Kidney tubule cell (primary cell): ENCODE results near the gene SEL1L.
A peak's percentile ranks its signal among the peaks of the same experiment; 100 is the strongest.
"Not testable (repeated sequence)": the region's sequence is repeated elsewhere in the genome, so short reads cannot be mapped to it uniquely, and the experiment has no call there.

Experiments used
- DNase-seq: peaks from one replicate; pipeline ENCODE4 v3.0.0-alpha.2; 2018; ENCODE audit warnings: low spot score

Gene SEL1L

DNA sequence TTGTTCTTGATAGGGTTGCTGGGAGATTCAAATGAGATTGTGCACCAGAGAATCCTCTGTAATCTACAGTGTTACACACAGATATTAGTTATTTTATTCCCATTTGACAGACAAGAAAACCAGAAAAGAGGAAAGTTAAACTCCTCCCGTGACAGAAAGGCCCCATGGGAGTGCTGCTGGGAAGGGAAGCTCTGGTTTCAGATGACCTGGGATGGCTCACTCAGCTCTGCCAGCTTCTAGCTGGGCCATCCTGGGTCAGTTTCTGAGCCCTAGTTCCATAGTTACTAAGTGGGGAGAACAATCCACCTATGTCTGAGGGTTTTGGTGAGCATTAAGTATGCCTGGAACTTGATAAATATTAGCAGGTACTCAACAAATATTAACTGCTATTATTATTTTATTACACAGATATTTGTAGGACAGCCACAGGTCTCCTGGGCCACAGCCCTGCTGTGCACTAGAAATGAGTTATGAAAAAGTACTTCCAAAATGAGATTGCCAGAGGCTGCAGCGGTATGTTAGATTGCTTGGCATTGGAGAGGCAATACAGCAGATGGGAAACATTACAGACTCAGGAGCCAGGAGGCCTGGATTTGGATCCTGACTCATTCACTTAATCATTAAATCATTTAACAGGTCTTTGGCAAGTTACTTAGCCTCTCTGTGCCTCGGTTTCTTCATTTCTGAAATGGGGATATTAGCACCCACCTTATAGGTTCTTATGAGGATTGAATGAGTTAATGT lies 86.5 kb downstream of the SEL1L start:
- DNase-seq, result peak; percentile 25

- no peak for DNase-seq
These were observed 87.2 kb downstream of the SEL1L start for GRCh38 chr14:81446279-81447007.

- no peak for DNase-seq
These were observed 92.0 kb downstream of the SEL1L start for GRCh38 chr14:81441626-81442134.

DNA sequence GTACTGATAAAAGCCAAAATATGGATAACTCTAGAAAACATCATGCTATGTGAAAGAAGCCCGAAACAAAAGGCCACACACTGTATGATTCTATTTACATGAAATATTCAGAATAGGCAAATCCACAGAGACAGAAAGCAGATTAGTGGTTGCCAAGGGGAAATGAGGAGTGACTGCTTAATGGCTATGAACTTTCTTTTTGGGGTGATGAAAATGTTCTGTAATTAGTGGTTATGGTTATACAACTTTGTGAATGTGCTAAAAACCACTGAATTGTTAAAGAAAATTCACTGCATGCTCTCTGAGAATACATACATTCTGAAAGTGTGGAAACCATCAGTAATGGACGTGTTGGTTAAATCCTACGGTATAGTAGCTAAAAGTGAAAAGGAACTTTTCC lies 93.6 kb downstream of the SEL1L start:
- no peak for DNase-seq

GRCh38 chr14:81437244-81437643 lies 96.4 kb downstream of the SEL1L start:
- no peak for DNase-seq

DNA sequence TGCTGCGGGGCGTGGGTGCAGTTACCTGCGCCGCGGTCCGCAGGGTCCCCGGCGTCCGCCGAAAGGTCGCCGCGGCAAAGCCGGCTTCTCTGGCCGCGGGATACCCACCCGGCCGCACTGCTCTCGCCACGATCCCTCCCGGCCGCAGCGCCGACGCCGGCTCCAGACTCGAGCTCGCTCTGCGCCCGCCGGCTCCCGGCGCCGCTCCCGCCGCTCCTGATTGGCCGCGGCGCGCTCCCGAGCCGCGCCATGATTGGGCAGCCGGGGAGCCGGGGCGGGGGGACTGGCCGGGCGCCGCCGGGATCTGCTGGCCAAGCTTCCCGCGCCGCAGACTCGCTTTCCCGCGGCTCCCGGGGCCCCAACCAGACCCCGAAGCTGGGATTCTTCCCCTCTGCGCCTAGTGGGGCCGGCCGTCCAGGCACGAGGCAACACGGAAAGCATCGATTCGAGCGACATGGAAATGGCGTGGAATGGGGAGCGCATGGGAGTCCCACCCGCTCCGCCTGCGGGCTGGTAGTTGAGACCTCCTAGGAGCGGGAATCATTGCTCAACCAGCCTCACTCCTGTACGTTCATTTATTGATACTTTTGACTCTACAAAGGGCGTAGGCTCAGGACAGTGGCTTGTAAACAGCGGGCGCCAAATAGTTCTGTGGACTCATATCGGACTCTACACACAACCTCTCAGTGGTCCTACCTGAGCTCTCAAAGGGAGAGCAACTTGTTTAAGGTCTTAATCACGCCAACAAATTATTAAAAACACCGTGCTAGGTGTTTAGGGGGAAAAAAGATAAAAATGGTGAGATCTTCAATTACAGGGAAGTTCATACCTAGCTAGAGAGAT lies 97.1 kb downstream of the SEL1L start:
- DNase-seq, result peak; percentile 79

GRCh38 chr14:81435391-81436295 lies 98.0 kb downstream of the SEL1L start:
- peak; percentile 68 for DNase-seq

DNA sequence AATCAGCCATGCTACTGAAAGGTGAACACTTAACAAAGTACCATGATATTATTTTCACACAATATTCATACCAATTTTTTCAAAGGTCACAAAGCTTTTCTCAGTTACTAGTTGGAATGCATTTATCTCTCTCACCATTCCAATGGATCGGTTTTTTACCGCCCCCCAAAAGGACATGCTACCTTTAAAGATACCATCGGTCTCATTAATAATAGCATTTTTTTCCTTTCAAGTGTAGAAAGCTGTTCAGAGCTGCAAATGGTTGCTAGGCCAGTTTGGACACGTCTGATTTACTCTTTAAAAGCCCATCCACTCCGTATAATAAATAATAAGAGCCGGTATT lies 98.6 kb downstream of the SEL1L start:
- no peak for DNase-seq

DNA sequence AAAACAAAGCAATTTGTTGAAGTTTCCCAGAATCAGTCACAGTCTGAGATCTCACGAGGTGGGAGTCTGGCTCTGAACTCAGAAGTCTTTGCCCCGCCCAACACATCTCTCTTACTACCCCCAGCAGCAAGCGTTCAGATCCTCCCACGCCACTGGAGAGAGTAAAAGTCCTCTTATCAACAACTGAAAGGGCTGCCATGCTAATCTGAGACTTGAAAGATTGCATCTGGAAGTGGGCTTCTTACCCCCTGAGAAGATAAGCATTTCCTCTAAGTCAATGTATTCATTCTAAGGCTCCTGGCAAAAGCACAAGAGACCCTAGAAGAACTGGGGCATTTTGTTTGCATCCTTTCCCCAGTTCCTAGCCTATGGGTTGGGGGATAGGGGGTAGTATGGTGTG lies 99.4 kb downstream of the SEL1L start:
- no peak for DNase-seq

GRCh38 chr14:81433378-81433777 lies 100.3 kb downstream of the SEL1L start:
- no peak for DNase-seq

DNA sequence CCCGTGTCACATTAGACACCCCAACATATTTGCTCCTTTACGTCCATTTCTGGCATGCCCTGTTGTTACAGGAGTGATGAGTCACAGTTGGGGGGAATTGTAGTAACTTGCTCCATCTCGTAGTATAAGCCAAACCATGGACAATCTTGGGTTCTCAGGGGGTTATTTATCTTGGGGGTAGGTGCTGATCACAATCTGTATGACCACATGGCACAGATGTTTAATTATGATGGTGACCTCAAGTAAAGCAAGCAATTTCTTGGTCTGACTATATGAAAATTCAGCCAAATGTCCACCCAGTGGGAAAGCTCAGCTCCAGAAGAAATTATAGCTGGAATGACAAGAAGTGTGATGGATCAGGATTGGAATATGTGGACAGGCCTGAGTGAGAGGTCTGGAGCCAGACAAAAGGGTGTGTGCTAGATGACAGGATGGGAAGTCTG lies 101.4 kb downstream of the SEL1L start:
- DNase-seq, result no peak

- no peak for DNase-seq
These were observed 103.4 kb downstream of the SEL1L start for GRCh38 chr14:81430235-81430634.

DNA sequence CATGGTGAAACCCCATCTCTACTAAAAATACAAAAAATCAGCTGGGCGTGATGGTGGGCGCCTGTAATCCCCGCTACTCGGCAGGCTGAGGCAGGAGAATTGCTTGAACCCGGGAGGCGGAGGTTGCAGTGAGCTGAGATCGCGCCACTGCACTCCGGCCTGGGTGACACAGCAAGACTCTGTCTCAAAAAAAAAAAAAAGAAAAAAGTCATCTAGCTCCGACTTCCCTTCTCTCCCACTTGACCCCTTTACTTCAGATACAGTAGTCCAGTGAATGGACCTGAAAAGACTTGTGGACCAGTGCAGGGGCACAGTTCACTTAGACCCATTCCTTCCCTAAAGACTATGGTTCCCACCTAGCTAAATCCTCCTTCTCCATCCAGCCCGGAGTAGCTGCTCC lies 103.9 kb downstream of the SEL1L start:
- DNase-seq, result not testable (repeated sequence)

- no peak for DNase-seq
These were observed 104.6 kb downstream of the SEL1L start for GRCh38 chr14:81429028-81429427.

- DNase-seq, result peak; percentile 11
These were observed 106.2 kb downstream of the SEL1L start for GRCh38 chr14:81427348-81428058.

DNA sequence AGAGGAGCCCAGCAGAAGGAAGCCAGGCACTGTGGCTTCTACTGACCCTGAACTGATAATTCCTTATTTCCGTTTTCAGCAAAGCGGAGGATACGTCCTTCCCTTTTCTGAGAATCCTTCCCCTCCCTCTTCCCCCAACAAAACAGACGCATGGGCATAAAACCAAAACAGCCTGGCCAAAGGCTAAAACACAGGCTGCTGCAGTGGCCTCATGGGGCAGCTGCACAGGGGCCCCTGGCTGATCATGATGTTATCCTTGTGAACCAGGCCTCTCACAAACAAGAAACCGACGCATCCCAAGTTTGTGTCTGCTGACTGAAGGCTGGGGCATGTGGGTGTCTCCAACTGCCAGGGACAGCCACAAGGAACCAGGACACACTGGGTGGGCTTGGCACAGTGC lies 110.1 kb downstream of the SEL1L start:
- no peak for DNase-seq
